Hepatocyte (in vitro differentiated cells): ENCODE results near the gene PRKAR1A.

ENCODE experiments used
- CTCF ChIP-seq: fragments of 200-600 bp; sonication (generic); IDR thresholded peaks from 2 replicates; pipeline ENCODE4 v1.5.1; 2016; ENCODE audit warnings: antibody characterized with exemption, mild to moderate bottlenecking; ENCODE audit not compliant: poor library complexity
- EZH2 ChIP-seq: fragments of 200-600 bp; sonication (generic); IDR thresholded peaks from 2 replicates; pipeline ENCODE4 v1.6.1; 2016; ENCODE audit warnings: antibody characterized with exemption, mild to moderate bottlenecking, borderline replicate concordance
- EZH2phosphoT487 ChIP-seq: fragments of 200-600 bp; sonication (generic); IDR thresholded peaks from one replicate; pipeline ENCODE4 v1.6.1; 2018; ENCODE audit warnings: antibody characterized with exemption, mild to moderate bottlenecking, low read depth, moderate library complexity; ENCODE audit not compliant: unreplicated experiment, severe bottlenecking

DNA sequence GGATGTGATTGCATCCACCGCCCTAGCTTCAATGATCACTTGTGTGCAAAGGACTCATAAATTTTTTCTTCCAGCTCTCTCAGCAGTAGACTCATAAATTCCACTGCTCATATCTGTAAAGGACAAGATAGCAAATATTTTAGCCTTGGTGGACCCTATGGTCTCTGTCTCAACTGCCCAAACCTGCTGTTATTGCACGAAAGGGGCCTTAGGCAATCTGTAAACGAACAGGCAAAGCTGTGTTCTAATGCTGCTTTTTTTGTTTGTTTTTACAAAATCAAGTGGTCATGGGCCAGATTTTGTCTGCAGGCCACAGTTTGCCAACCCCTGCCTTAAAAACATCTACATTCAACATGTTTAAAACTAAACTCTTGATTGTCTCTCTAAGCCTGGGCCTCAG is 54.8 kb downstream of the PRKAR1A start:
- no peak for TF ChIP-seq CTCF
- no peak for TF ChIP-seq EZH2
- no peak for TF ChIP-seq EZH2phosphoT487
